Measurements from ENCODE around the gene POLDIP2.
A peak's percentile ranks its signal among the peaks of the same experiment; 100 is the strongest.

Gene POLDIP2

DNA sequence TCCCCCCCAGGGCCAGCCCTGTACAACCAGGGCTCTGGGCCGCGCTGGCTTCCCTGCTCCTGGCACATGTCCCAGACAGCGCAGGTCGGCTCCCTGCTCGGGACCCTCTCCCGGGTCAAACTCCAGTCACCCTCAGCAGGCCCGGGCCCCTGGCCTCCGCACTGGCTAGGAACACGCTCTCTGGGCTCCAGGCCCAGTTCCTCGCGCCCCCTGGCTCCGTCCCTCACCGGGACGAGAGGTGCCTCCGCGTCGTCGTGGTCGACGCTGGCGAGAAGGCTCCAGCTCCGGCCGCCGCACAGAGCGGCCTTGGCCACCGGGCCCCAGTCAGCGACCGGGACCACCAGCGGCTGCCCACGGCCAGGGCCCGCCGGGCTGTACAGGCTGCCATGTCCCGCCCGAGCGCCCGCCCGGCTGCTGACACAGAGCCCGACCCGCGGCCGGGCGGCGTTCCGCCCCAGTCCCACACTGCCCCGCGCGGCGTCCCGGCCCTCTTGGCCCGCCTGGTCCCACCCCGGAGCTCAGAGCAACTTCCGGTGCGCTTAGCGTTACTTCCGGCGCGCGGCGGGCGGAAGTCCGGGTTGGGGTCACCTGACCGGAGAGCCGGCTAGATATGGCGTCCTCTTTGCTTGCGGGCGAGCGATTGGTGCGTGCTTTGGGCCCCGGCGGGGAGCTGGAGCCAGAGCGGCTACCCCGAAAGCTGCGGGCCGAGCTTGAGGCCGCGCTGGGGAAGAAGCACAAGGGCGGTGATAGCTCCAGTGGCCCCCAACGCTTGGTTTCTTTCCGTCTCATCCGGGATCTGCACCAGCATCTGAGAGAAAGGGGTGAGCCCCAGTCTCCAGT lies at the start of gene POLDIP2:
POLDIP2 (minus strand) TSS at position 467 of the 840 bp plus-strand sequence; CDS start at position 388, 79 bp downstream.
- peak; percentile 97 for DNase-seq

DNA sequence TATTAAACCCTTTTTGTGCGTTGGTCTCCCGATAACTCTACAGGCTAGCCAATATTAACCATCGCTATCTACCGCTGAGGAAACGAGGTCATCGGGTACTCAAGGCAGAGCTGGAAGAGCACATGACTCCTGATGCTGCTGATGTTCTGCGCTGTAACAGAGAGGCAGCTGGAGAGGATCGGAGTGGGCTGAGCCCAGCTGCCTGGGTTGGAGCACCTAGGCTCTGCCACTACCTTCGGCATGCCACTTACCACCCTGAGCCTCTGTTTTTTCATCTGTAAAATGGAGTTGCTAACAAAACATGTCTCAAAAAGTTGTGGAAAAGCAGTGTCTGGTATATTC lies 49.1 kb upstream of the POLDIP2 start:
- no peak for DNase-seq

DNA sequence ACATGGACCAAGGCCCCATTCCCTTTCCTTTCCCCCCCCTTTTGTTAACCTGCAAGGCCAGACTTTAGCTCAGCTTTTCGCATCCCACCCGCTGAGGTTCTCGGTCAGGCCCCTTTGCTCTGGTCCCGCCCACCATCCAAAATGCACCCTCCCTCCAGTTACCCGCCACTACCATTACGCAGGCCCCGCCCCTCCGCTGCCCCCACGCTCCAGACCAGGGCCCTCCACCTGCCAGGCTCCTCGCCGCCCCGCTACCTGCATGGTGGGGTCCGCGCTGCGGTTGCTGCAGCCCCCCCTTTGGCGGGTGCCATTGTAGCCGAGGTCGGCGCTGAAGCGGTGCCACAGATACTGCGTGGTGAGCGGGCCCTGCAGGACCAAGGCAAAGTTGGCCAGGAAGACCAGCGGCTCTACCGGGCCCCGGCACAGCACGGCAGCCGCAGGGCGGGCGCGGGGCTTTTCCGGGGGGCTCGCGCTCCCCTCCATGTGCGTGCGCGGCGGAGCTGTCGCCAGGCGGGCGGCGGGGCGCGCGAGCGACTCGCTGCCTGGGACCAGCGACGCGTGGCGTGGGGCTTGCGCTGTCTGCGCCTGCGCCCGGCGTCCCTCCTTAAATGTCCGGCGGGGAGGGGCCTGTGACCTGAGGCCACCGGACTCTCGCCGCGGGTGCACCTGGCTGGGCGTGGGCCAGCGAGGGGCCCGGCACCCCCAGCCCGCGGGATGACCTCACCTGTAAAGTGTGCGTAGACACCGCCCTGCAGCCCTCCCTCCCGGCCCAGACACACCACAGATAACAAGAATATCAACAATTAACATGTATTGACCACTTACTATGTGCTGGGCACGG lies 48.5 kb upstream of the POLDIP2 start, which contains the start of gene SLC46A1:
SLC46A1 (minus strand) TSS at position 581 of the 841 bp plus-strand sequence; CDS start at position 483, 98 bp downstream.
- DNase-seq = peak; percentile 80

DNA sequence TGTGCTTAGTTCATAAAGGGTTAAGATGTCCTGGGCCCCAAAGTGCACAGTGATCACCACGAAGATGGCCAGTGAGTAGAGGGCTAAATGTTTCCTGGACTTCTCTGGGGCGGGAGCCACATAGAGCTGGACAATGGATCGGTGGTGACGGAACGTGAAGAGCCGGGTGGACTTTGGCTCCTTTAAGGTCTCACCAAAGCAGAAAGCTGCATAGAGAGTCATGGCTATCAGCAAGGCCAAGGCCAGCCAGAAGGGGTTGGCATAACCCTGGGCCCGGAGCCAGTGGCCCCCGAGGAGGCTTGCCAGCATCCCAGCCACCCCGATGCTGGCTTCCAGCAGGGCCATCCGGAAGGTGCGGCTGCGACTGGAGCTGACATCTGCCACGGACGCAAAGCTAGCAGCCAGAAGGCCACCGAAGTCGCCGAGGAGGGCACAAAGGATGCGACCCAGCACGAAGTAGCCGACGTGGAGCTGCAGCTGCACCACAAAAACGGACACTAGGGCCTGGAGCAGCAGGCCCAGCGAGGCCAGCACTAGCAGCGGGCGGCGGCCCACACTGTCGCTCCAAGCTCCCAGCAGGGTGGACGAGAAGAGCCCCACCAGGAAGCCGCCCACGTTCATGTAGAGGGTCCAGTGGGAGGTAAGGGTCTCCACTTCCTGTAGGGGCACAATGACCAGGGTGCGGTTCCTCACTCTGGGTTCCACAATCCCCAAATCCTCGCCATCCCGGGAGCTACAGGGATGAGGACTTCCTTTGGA lies 47.7 kb upstream of the POLDIP2 start:
- DNase-seq = no peak

DNA sequence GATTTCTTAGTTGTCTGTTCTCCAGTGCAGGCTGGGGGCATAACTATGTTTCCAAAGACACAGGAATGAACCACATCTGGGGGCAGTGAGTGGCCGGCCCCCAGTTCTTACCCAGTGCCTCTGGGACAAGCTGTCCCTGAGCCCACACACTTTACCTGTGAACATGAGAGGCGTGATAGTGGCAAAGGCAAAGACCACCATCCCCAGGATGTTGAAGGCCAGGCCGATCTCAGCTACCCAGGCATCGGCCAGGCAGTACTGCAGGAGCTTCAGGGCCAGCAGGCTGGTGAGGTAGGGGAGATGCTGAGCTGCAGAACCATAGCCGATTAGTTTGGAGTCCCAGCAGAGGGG lies 47.1 kb upstream of the POLDIP2 start:
- DNase-seq = no peak

DNA sequence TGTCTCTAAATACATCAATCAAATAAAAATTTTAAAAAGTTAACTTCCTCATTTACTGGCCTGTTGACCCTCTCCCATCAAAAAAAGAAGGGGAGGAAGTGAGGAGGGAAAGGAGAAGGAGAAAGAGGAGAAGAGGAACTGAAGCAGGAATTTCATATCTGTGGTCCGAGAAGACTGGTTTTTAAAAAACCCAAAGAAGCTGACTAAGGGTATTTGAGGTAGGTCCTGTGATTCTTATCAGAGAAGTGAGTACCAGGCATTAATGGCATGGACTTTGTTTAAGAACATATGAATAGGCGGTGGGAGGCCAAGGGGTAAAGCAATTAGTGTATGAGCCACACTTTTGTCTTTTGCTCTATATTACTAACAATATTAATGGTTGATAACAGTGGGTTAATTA lies 46.7 kb upstream of the POLDIP2 start:
- no peak for DNase-seq

- no peak for DNase-seq
Measured at GRCh38 chr17:28402844-28403243, 45.5 kb upstream of the POLDIP2 start.

GRCh38 chr17:28402224-28402630 lies 44.9 kb upstream of the POLDIP2 start:
- no peak for DNase-seq

- no peak for DNase-seq
Measured at GRCh38 chr17:28399808-28400207, 42.5 kb upstream of the POLDIP2 start.

DNA sequence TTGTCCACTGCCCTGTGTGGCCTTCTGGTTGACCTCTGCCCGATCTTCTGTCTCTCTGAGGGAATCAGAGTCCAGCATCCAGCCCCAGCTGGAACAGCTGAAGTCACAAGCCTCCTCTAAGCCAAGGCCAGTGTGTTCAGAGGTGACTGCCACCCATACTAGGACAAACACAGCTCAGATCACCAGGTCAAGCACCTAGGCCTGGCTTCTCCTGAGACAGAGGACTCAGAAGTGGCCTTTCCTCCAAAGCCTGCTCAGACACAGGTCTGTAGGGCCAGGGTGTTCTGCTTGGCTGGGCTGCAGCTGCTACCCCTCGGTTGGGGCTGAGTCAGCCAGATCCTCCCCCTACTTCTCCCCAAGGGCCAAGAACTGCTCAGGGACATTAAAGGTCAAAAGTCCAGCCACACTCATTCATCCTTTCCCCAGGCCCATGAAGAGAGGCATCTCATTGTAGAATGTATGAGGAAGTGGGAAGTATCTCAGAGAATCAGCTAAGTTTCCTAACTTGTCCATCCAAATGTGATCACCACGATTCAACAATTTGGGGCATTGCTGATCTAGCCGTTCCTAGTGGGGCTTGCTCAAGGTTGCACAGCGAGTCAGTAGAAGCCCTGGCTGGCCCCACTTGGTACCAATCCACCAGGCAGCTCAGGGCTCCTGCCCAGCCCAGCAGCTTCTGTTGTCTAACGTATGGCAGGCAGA lies 41.1 kb upstream of the POLDIP2 start:
- DNase-seq = no peak

DNA sequence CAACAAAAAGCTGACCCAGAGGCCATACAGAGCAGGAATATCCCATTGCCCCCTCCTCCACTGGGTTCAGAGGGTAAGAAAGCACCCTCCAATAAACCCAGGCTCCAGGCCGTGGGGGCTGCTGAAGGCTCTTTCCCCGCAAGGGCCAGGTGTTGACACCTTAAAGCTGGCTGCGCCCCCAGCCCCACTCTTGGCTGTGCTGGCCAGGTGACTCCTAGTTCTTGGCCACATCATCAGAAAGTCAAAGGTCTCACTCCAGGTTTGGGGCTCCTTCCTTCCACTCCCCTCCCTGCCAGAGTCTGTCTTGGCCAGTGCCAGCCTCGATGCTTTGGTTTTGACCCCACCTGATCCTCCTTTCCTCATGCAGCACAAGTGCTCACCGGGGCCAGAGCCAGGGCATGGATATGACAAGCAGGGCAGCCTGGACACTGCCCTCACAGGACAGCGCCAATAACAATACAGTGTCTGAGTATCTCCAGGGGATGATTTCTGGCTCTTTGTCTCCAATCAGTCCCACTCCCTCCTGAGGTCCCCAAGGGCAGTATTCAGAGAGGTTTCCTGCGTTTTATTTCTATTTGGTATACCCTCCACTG lies 40.5 kb upstream of the POLDIP2 start:
- no peak for DNase-seq

DNA sequence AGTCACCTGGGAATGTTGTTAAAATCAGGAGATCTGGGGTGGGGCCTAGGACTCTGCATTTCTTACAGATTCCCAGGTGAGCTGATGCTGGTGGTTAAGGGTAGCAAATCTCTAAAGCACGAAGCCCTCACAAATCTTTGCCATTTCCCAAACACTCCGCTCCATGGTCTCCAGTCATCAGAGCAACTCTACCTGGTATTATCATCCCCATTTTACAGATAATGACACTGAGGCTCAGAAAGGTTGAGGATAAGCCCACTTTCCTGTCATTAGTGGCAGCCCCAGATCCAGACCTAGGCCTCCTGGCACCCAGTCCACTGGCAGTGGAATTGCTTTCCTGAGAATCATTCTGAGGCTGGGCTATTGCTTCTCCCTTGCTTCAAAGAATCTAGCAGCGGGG lies 39.9 kb upstream of the POLDIP2 start:
- no peak for DNase-seq

DNA sequence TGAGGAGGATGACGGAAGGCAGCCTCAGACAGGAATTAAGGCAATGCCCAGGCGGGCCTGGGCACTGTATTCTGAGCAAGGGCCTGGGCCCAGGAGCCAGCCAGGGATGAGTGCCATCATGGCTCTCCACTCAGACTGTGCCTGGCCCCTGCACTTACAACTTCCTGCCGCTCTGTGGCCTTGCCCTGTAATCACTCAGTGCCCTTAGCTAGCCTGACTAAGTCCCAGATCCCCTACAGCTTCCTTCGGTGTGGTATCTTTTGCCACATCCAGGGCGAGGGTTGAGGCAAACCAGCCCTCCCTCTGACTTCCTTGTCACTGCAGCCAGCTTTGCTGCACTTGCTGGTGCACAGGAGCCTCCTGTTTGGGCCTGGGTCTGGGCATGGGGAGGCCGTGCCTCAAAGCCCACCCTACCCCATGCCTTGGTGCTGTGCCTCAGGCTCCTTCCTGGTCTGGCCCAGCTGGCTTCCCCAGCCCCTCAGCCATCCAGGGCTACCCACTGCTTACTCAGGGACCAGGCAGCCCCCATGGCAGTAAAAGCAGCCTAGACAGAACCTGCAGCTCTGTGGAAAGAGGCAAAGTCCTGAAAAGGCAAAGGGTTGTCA lies 39.4 kb upstream of the POLDIP2 start:
- no peak for DNase-seq

GRCh38 chr17:28395968-28396367 lies 38.6 kb upstream of the POLDIP2 start:
- DNase-seq = no peak

DNA sequence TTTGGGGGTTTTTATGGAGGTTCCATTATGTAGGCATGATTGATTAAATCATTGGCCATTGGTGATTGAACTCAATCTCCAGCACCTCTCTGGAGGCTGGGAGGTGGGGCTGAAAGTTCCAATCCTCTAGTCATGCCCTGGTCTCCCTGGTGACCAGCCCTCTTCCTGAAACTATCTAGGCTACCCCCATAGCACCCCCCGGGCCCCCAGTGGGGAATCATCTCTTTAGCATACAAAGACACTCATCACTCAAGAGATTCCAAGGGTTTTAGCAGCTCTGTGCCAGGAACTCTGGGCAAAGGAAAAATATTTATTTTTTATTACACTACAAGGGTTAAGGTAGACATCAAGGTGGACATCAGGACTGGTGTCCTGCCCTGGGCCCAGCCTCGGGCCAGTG lies 38.1 kb upstream of the POLDIP2 start:
- no peak for DNase-seq

GRCh38 chr17:28394337-28395116 lies 37.2 kb upstream of the POLDIP2 start:
- DNase-seq = no peak

DNA sequence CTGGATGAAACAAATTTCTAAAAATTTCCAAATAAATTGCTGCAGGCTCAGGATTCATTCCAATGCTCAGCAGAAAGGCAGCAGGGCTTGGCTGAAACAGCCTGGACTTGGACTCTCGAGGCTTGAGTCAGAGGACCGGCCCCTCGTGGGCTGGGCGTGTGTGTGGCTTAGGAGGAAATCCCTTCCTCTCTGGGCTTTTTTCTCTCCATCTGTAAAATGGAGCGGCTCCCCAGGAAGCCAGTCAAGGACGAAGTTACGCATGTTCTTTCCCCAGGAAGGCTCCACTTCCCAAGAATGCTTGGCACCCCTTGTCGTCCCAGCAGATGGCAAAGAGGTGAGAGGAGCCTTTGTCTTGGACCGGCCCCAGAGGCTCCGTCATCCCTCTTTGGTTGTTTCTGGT lies 35.2 kb upstream of the POLDIP2 start:
- DNase-seq = no peak

- no peak for DNase-seq
Measured at GRCh38 chr17:28391401-28391800, 34.1 kb upstream of the POLDIP2 start.

- DNase-seq = no peak
Measured at GRCh38 chr17:28390984-28391383, 33.7 kb upstream of the POLDIP2 start.

DNA sequence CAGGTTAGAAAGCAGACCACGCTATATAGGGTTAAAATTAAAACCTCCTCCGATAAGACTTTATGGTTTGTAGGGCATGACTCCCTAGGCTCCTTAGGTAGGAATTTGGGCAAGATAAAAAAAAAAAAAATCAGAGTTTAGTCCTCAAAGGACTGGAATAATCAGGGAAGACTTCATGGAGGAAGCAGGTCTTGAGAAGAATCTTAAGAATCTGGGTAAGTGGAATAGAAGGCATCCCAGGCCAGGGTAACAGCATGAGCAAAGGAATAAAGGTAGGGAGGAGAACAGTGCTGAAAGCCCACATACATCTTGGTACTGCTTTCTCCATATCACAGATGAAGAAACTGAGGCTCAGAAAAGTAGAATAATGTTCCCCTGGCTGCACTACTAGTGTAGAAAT lies 33.2 kb upstream of the POLDIP2 start:
- no peak for DNase-seq

GRCh38 chr17:28390141-28390540 lies 32.8 kb upstream of the POLDIP2 start:
- no peak for DNase-seq
